ENCODE results near the gene CX3CL1. TPM values are rescaled to one million over a fixed set of nuclear protein-coding genes. Genes with fewer than 3 reads are reported as not detected.

The CX3CL1 gene
- total and polyA plus RNA-seq, 10 of the 15 experiments (the other 5 are each of a cell fraction or from before 2014, with no cell fraction given): 0.03 to 1.2 (median 0.46) TPM

- no peaks in the 10 kb centered on the region for H3K79me2 ChIP-seq (ENCODE audit: control insufficient read depth, insufficient read depth, low read length)
- H4K20me1 ChIP-seq (ENCODE audit: control insufficient read depth, insufficient read depth): no peaks in the 10 kb centered on the region
- H3K4me1 ChIP-seq (ENCODE audit: control insufficient read depth, insufficient read depth, low read length): no peaks in the 10 kb centered on the region
- no peak for ATAC-seq
- no peaks in the 10 kb centered on the region for H3K27me3 ChIP-seq (replicated peaks in 1 of 2; ENCODE audit: control insufficient read depth in 2 of 2, insufficient read depth in 2 of 2, low read length in 1 of 2)
- intact Hi-C loops (cut with micrococcal nuclease; ENCODE audit: unreplicated experiment): no loop called here
- no peak overlapping the region for H3K4me3 ChIP-seq
- WGBS (ENCODE audit: insufficient coverage, insufficient replicate concordance, low lambda C conversion rate, missing lambda C conversion rate): 93% methylated on average over 8 of the region's 8 CpGs
- no peaks in the 10 kb centered on the region for H3K9me3 ChIP-seq (replicated peaks; ENCODE audit: control insufficient read depth, insufficient read depth, low read length)
- ChIA-PET RAD21 (ENCODE audit: unreplicated experiment) (interaction anchor here (0.7 to 1.5 kb wide), 2 partner anchors 10 to 626 kb away, joined by 3 to 4 read pairs; no protein-coding TSS in a partner anchor), CTCF (interaction anchor here (1.2 kb wide), 1 partner anchor 9 kb away, joined by 3 read pairs; no protein-coding TSS in a partner anchor), POLR2A (no interaction called here), SMC1A (ENCODE audit: uncharacterized antibody, unreplicated experiment) (interaction anchor here (0.9 kb wide), 1 partner anchor 10 kb away, joined by 5 read pairs; no protein-coding TSS in a partner anchor)
- no TSS peak for BruUV-seq (replicated peaks)
- peaks cover 11 to 12% of the 10 kb centered on the region in 2 experiments for H3K36me3 ChIP-seq (ENCODE audit: control insufficient read depth in 2 of 2, insufficient read depth in 2 of 2, low read length in 1 of 2)
- DNase-seq (ENCODE audit: low read depth, low spot score): no peak
- in situ Hi-C loops (cut with MboI): no loop called here
- H3K4me2 ChIP-seq (ENCODE audit: control insufficient read depth, insufficient read depth): no peak overlapping the region
- no peak overlapping the region for H3K9ac ChIP-seq (ENCODE audit: control insufficient read depth, insufficient read depth, low read length)
- no peak for FAIRE-seq
- TF ChIP-seq JUND (IDR thresholded peaks at IDR 0.05; ENCODE audit: low read depth, low read length) (no peak), REST (IDR thresholded peaks at IDR 0.05; ENCODE audit: low read depth, low read length) (no peak), ESRRA (IDR thresholded peaks at IDR 0.05; ENCODE audit: low read length) (no peak)
- H3K27ac ChIP-seq (ENCODE audit: control insufficient read depth, insufficient read depth): no peak overlapping the region
- no peak overlapping the region for H2AFZ ChIP-seq (ENCODE audit: control insufficient read depth, low read depth, low read length)
Observed at GRCh38 chr16:57427307-57427706, 55.0 kb downstream of the CX3CL1 start.

DNA sequence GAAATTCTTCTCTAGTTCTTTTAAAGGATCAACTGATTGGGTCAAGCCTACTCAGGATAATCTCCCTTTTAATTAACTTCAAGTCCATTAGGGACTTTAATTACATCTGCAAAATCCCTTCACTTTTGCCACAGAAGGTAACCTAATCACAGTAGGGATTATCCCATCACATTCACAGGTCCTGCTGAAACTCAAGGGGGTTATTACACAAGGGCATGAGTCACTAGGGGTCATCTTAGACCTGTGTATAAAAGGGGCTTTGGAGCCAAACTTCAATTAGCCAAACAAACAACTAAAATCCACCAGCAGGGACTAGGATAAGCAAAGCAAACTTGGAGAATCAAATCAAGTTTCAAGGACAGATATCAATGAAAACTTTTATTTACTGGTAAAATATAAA, 55.5 kb downstream of the CX3CL1 start:
- Histone ChIP-seq H2AFZ (ENCODE audit: control insufficient read depth, low read depth, low read length) (no peak overlapping the region), H3K27me3 (replicated peaks in 1 of 2; ENCODE audit: control insufficient read depth in 2 of 2, insufficient read depth in 2 of 2, low read length in 1 of 2) (no peaks in the 10 kb centered on the region), H3K27ac (ENCODE audit: control insufficient read depth, insufficient read depth) (no peak overlapping the region), H3K9ac (ENCODE audit: control insufficient read depth, insufficient read depth, low read length) (no peak overlapping the region), H3K79me2 (ENCODE audit: control insufficient read depth, insufficient read depth, low read length) (no peaks in the 10 kb centered on the region), H3K36me3 (ENCODE audit: control insufficient read depth in 2 of 2, insufficient read depth in 2 of 2, low read length in 1 of 2) (peaks cover 12 to 16% of the 10 kb centered on the region in 2 experiments), H3K4me1 (ENCODE audit: control insufficient read depth, insufficient read depth, low read length) (no peaks in the 10 kb centered on the region), H4K20me1 (ENCODE audit: control insufficient read depth, insufficient read depth) (no peaks in the 10 kb centered on the region), H3K9me3 (replicated peaks; ENCODE audit: control insufficient read depth, insufficient read depth, low read length) (no peaks in the 10 kb centered on the region), H3K4me3 (no peak overlapping the region), H3K4me2 (ENCODE audit: control insufficient read depth, insufficient read depth) (no peak overlapping the region)
- ChIA-PET RAD21 (ENCODE audit: unreplicated experiment) (no interaction called here), SMC1A (ENCODE audit: uncharacterized antibody, unreplicated experiment) (no interaction called here), CTCF (no interaction called here), POLR2A (no interaction called here)
- BruUV-seq (replicated peaks): no TSS peak
- ATAC-seq (no peak), DNase-seq (ENCODE audit: low read depth, low spot score) (no peak), FAIRE-seq (no peak)
- intact Hi-C loops (cut with micrococcal nuclease; ENCODE audit: unreplicated experiment): no loop called here
- in situ Hi-C loops (cut with MboI): no loop called here
- TF ChIP-seq, protein P1, sequence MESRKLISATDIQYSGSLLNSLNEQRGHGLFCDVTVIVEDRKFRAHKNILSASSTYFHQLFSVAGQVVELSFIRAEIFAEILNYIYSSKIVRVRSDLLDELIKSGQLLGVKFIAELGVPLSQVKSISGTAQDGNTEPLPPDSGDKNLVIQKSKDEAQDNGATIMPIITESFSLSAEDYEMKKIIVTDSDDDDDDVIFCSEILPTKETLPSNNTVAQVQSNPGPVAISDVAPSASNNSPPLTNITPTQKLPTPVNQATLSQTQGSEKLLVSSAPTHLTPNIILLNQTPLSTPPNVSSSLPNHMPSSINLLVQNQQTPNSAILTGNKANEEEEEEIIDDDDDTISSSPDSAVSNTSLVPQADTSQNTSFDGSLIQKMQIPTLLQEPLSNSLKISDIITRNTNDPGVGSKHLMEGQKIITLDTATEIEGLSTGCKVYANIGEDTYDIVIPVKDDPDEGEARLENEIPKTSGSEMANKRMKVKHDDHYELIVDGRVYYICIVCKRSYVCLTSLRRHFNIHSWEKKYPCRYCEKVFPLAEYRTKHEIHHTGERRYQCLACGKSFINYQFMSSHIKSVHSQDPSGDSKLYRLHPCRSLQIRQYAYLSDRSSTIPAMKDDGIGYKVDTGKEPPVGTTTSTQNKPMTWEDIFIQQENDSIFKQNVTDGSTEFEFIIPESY (IDR thresholded peaks at IDR 0.05): no peak
- no peak for TF ChIP-seq MTA3 (IDR thresholded peaks at IDR 0.05; ENCODE audit: borderline replicate concordance, low read length)
- TF ChIP-seq POLR2AphosphoS5 (IDR thresholded peaks at IDR 0.05; ENCODE audit: low read length): no peak
- TF ChIP-seq KDM1A (IDR thresholded peaks at IDR 0.05; ENCODE audit: borderline replicate concordance): no peak
- TF ChIP-seq, protein P2, sequence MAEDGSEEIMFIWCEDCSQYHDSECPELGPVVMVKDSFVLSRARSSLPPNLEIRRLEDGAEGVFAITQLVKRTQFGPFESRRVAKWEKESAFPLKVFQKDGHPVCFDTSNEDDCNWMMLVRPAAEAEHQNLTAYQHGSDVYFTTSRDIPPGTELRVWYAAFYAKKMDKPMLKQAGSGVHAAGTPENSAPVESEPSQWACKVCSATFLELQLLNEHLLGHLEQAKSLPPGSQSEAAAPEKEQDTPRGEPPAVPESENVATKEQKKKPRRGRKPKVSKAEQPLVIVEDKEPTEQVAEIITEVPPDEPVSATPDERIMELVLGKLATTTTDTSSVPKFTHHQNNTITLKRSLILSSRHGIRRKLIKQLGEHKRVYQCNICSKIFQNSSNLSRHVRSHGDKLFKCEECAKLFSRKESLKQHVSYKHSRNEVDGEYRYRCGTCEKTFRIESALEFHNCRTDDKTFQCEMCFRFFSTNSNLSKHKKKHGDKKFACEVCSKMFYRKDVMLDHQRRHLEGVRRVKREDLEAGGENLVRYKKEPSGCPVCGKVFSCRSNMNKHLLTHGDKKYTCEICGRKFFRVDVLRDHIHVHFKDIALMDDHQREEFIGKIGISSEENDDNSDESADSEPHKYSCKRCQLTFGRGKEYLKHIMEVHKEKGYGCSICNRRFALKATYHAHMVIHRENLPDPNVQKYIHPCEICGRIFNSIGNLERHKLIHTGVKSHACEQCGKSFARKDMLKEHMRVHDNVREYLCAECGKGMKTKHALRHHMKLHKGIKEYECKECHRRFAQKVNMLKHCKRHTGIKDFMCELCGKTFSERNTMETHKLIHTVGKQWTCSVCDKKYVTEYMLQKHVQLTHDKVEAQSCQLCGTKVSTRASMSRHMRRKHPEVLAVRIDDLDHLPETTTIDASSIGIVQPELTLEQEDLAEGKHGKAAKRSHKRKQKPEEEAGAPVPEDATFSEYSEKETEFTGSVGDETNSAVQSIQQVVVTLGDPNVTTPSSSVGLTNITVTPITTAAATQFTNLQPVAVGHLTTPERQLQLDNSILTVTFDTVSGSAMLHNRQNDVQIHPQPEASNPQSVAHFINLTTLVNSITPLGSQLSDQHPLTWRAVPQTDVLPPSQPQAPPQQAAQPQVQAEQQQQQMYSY (CRISPR knock-in tag; IDR thresholded peaks at IDR 0.05): no peak
- no peak for TF ChIP-seq RAD21 (IDR thresholded peaks at IDR 0.05; ENCODE audit: insufficient read depth, low read depth, low read length)
